Measurements from ENCODE around the gene COX15.

Gene COX15

GRCh38 chr10:99775850-99776249 lies 43.9 kb upstream of the COX15 start:
- Histone ChIP-seq H3K27ac (replicated peaks) (no peak overlapping the region), H3K27me3 (ENCODE audit: insufficient read depth, poor library complexity, severe bottlenecking) (no peaks in the 10 kb centered on the region), H3K4me3 (replicated peaks; ENCODE audit: insufficient read depth, low read length) (no peak overlapping the region)
- peak in 1 of 2 experiments; percentile 13 for DNase-seq (ENCODE audit: low read depth in 1 of 2, low spot score in 1 of 2)
- TF ChIP-seq REST (IDR thresholded peaks at IDR 0.05; ENCODE audit: insufficient replicate concordance, low read depth) (no peak), POLR2AphosphoS5 (IDR thresholded peaks at IDR 0.05; ENCODE audit: low read depth) (no peak), CTCF (IDR thresholded peaks at IDR 0.05; ENCODE audit: insufficient read depth, low read length) (no peak), SPI1 (IDR thresholded peaks at IDR 0.05; ENCODE audit: borderline replicate concordance, low read depth) (no peak), GABPA (IDR thresholded peaks at IDR 0.05; ENCODE audit: low read depth) (no peak)

- Histone ChIP-seq H3K27ac (replicated peaks) (no peak overlapping the region), H3K27me3 (ENCODE audit: insufficient read depth, poor library complexity, severe bottlenecking) (no peaks in the 10 kb centered on the region), H3K4me3 (replicated peaks; ENCODE audit: insufficient read depth, low read length) (no peak overlapping the region)
- no peak for DNase-seq (ENCODE audit: low read depth in 1 of 2, low spot score in 1 of 2)
- TF ChIP-seq POLR2AphosphoS5 (IDR thresholded peaks at IDR 0.05; ENCODE audit: low read depth) (no peak), REST (IDR thresholded peaks at IDR 0.05; ENCODE audit: insufficient replicate concordance, low read depth) (no peak), CTCF (IDR thresholded peaks at IDR 0.05; ENCODE audit: insufficient read depth, low read length) (no peak), GABPA (IDR thresholded peaks at IDR 0.05; ENCODE audit: low read depth) (no peak), SPI1 (IDR thresholded peaks at IDR 0.05; ENCODE audit: borderline replicate concordance, low read depth) (no peak)
Observed at GRCh38 chr10:99770408-99771045, 38.6 kb upstream of the COX15 start.

GRCh38 chr10:99769706-99770105 lies 37.8 kb upstream of the COX15 start:
- Histone ChIP-seq H3K4me3 (replicated peaks; ENCODE audit: insufficient read depth, low read length) (no peak overlapping the region), H3K27ac (replicated peaks) (no peak overlapping the region), H3K27me3 (ENCODE audit: insufficient read depth, poor library complexity, severe bottlenecking) (no peaks in the 10 kb centered on the region)
- TF ChIP-seq REST (IDR thresholded peaks at IDR 0.05; ENCODE audit: insufficient replicate concordance, low read depth): no peak
- no peak for TF ChIP-seq CTCF (IDR thresholded peaks at IDR 0.05; ENCODE audit: insufficient read depth, low read length)
- TF ChIP-seq GABPA (IDR thresholded peaks at IDR 0.05; ENCODE audit: low read depth): no peak
- peak; percentile 29; the same call in 1 of the 2 replicates for TF ChIP-seq SPI1 (IDR thresholded peaks at IDR 0.05; ENCODE audit: borderline replicate concordance, low read depth)
- peak in 1 of 2 experiments; percentile 11 for DNase-seq (ENCODE audit: low read depth in 1 of 2, low spot score in 1 of 2)
